Testis (tissue), 3 donors: ENCODE results near the gene EIF2B4. TPM values are rescaled to one million over a fixed set of nuclear protein-coding genes. Genes with fewer than 3 reads are reported as not detected.

Source experiments
- DNase-seq: peaks from one replicate; pipeline ENCODE4 v3.0.0-alpha.2; 2019
- H3K27ac ChIP-seq, 2 donors: fragments of 200-600 bp; sonication (generic); one replicate each; pipeline ENCODE4 v1.5.1; 2019
- H3K27me3 ChIP-seq: fragments of 200-600 bp; sonication (generic); one replicate; pipeline ENCODE4 v1.5.1; 2019
- H3K36me3 ChIP-seq: fragments of 200-600 bp; sonication (generic); one replicate; pipeline ENCODE4 v1.5.1; 2017; ENCODE audit warnings: low read depth; ENCODE audit errors: missing control alignments
- H3K4me1 ChIP-seq: fragments of 200-600 bp; sonication (generic); one replicate; pipeline ENCODE4 v1.5.1; 2019
- H3K4me3 ChIP-seq, 2 donors: fragments of 200-600 bp; sonication (generic); one replicate each; pipeline ENCODE4 v1.5.1; 2017 to 2019
- H3K9me3 ChIP-seq: fragments of 200-600 bp; sonication (generic); one replicate; pipeline ENCODE4 v1.5.1; 2017
- CTCF ChIP-seq, 3 experiments: fragments of 450-650 bp in 2 of 3; fragments of 200-600 bp in 1 of 3; sonication (generic) in 1 of 3; IDR thresholded peaks; one replicate each; pipeline ENCODE4 v1.5.1; 2016 to 2019; ENCODE audit warnings: antibody characterized with exemption in 3 of 3, mild to moderate bottlenecking in 2 of 3, moderate library complexity in 1 of 3
- POLR2A ChIP-seq: fragments of 450-650 bp; IDR thresholded peaks from one replicate; pipeline ENCODE4 v1.6.1; 2017; ENCODE audit warnings: antibody characterized with exemption, mild to moderate bottlenecking, moderate library complexity
- WGBS, 2 donors: methylation state at CpG; one replicate each; pipeline ENCODE4 v1.1.5; 2018; 5-methylcytosine and 5-hydroxymethylcytosine counted together
- intact Hi-C: fragments of 100-400 bp; cut with DNase I; formaldehyde crosslinking; loops from one replicate; pipeline ENCODE4 v1.15.1; 2023; ENCODE audit warnings: low total_unique reads
- polyA plus RNA-seq: library from polyadenylated mRNA; stranded (reverse); fragments of 350-450 nt; fragmentation: Illumina TruSeq; extraction: RNeasy Lipid Tissue Mini Kit (QIAGEN cat#74804); gene quantifications from one replicate; pipeline ENCODE4 v1.2.3, GENCODE V29; 2014; ENCODE audit warnings: low read depth, low replicate concordance; ENCODE audit not compliant: insufficient read depth
- total RNA-seq, 2 donors: library from RNA; depleted of rRNA; stranded (reverse); fragments of >200 nt; gene quantifications; one replicate each; pipeline ENCODE4 v1.2.3, GENCODE V29; 2016

Gene EIF2B4
- total and polyA plus RNA-seq, 3 donors from 2014 or later: 59.4 to 111 (median 67.7) TPM

GRCh38 chr2:27390822-27391679 is 20.9 kb upstream of the EIF2B4 start:
- H3K4me3 ChIP-seq: no peak overlapping the region
- intact Hi-C loops: no loop called here
- TF ChIP-seq POLR2A (no peak), CTCF (IDR thresholded peaks at IDR 0.05) (no peak)
- DNase-seq: no peak
- no peak overlapping the region for H3K27ac ChIP-seq
- WGBS, 2 donors: 91 to 94% methylated on average over 9 of the region's 9 CpGs
- no peaks in the 10 kb centered on the region for H3K4me1 ChIP-seq
- H3K27me3 ChIP-seq: no peaks in the 10 kb centered on the region
- no peaks in the 10 kb centered on the region for H3K9me3 ChIP-seq
- H3K36me3 ChIP-seq: no peaks in the 10 kb centered on the region

DNA sequence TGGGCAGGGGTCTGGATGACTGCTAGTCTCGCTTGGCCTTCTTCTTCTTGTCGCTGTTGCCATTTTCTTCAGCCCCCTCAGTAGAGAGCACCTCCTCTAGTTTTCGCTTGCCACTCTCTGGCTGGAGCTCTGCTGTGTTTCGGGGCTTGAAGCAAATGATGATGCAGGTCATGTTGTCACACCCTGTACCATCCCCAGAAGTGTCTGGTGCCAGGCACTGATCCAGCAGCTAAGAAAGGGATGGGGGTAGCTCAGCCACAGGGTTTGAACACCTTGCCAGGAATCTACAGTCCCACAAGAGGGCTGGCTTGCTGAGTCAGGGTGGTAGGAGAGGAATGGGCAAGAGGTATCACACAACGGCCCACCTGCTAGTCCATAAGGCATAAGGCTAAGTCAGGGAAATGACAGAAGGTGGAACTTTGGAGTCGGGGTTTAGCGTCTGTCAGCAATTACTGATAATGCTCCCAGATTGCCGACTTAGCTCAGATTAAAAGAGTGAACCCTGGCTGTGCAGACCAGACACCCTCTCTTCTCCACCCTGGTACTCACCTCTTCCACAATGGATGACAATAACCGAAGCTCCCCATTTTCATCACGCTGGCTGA is 11.5 kb upstream of the EIF2B4 start:
- H3K4me1 ChIP-seq: peaks cover 8% of the 10 kb centered on the region
- WGBS, 2 donors: 77 to 85% methylated on average over 10 of the region's 10 CpGs
- no peak for DNase-seq
- no peaks in the 10 kb centered on the region for H3K27me3 ChIP-seq
- no peaks in the 10 kb centered on the region for H3K9me3 ChIP-seq
- H3K27ac ChIP-seq: peak overlapping the region; percentile 90 to 91
- peak overlapping the region in 1 of 2 donors; percentile 81 for H3K4me3 ChIP-seq
- no peaks in the 10 kb centered on the region for H3K36me3 ChIP-seq
- intact Hi-C loops: no loop called here
- TF ChIP-seq CTCF (IDR thresholded peaks at IDR 0.05): no peak
- no peak for TF ChIP-seq POLR2A

DNA sequence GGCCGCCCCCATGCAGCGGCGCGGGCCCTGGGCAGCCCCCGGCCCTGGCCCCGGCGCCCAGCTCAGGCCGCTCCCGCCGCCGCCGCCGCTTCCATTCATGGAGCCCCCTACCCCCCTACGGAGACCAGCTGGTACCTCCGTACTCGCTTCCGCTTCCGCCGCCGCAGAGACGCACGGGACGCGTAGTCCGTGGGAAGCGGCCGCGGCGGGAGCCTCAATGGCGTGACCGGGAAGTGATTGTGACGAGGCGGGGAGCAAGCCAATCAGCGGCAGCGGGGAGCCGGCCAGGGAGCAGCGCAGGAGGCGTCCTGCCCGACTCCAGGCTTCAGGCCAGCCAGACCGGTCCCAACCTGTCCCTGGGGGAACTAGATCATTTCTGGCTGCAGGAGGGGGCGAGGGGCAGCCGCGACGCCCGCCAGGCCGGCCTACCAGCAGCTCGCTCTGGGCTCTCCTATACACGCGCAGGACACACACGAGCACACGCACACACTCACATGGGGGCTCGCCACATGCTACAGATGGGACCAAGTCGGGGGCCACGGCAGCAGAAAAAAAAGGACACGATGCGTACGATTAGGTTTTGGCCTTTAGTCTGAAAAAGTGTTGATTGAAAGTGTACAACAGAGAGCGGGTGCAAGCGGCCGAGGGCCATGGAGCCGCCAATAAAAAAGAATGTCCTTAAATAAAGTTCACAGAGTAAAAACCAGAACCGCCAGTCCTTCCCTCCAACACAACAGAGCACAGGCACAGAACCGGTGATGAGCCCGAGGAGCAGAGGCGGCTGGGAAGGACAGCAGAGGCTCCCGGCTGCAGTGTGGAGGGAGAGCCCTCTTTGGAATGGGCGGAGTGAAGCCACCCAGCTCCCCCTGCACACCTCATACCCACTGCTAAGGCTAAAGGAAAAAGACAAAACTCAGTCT is 10.7 kb upstream of the EIF2B4 start, which contains the start of gene ZNF513:
TSS of gene ZNF513 (minus strand) at position 109 of the 920 bp plus-strand sequence. CDS start 208 bp downstream, outside the sequence.
- no peaks in the 10 kb centered on the region for H3K36me3 ChIP-seq
- intact Hi-C loops: no loop called here
- peak; percentile 97 for DNase-seq
- no peaks in the 10 kb centered on the region for H3K9me3 ChIP-seq
- no peaks in the 10 kb centered on the region for H3K27me3 ChIP-seq
- WGBS, 2 donors: 9 to 11% methylated on average over 36 to 64 of the region's 67 CpGs
- TF ChIP-seq CTCF (IDR thresholded peaks at IDR 0.05) (no peak), POLR2A (peak; percentile 24)
- peak within 1 kb of the TSS; percentile 81 to 84 for H3K4me3 ChIP-seq
- H3K27ac ChIP-seq: peak within 1 kb of the TSS; percentile 90 to 91
- H3K4me1 ChIP-seq: peaks cover 8% of the 10 kb centered on the region

- Histone ChIP-seq H3K9me3 (no peaks in the 10 kb centered on the region), H3K4me3 (peak overlapping the region; percentile 81 to 84), H3K27ac (peak overlapping the region; percentile 81 to 91), H3K36me3 (no peaks in the 10 kb centered on the region), H3K27me3 (no peaks in the 10 kb centered on the region), H3K4me1 (peaks cover 8% of the 10 kb centered on the region)
- intact Hi-C loops: no loop called here
- TF ChIP-seq CTCF (IDR thresholded peaks at IDR 0.05): no peak
- TF ChIP-seq POLR2A: no peak
- 1 to 2% methylated on average over 11 to 32 of the region's 35 CpGs for WGBS, 2 donors
- DNase-seq: peak; percentile 70
Measured at GRCh38 chr2:27379836-27380625, 9.9 kb upstream of the EIF2B4 start.
